ENCODE results near the gene KMT5C.

DNA sequence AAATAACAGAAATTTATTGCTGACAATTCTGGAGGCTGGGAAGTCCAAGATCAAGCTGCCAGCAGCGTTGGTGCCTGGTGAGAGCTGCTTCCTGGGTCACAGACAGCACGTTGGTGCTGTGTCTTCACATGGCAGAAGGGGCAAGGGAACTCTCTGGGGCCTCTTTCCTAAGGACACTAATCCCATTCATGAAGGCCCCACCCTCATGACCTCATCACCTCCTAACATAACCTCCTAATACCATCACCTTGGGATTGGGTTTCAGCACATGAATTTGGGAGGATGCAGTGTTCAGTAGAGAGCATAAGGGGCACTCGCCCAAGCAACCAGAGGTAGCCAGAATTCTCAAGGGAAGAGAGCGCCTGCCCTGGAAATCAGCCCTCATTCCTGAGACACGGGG, 30.2 kb upstream of the KMT5C start:
- TF ChIP-seq, protein P1, sequence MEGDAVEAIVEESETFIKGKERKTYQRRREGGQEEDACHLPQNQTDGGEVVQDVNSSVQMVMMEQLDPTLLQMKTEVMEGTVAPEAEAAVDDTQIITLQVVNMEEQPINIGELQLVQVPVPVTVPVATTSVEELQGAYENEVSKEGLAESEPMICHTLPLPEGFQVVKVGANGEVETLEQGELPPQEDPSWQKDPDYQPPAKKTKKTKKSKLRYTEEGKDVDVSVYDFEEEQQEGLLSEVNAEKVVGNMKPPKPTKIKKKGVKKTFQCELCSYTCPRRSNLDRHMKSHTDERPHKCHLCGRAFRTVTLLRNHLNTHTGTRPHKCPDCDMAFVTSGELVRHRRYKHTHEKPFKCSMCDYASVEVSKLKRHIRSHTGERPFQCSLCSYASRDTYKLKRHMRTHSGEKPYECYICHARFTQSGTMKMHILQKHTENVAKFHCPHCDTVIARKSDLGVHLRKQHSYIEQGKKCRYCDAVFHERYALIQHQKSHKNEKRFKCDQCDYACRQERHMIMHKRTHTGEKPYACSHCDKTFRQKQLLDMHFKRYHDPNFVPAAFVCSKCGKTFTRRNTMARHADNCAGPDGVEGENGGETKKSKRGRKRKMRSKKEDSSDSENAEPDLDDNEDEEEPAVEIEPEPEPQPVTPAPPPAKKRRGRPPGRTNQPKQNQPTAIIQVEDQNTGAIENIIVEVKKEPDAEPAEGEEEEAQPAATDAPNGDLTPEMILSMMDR (IDR thresholded peaks at IDR 0.05), result no peak
- TF ChIP-seq POLR2A (IDR thresholded peaks at IDR 0.05), result peak in 1 of 4 donors; percentile 2
- TF ChIP-seq POLR2AphosphoS5 (IDR thresholded peaks at IDR 0.05), result no peak
- no peak for TF ChIP-seq EP300 (IDR thresholded peaks at IDR 0.05)

Measured in upper lobe of left lung (tissue), 4 donors.